Psoas muscle (tissue), 8 donors: Measurements from ENCODE around the gene SGCE. TPM values are rescaled to one million over a fixed set of nuclear protein-coding genes. Genes with fewer than 3 reads are reported as not detected.

ENCODE experiments used
- ATAC-seq, 4 donors: fragments of 200-7000 bp; cut with Tn5 transposase; one replicate each; pipeline ENCODE4 v1.9.1; 2020; ENCODE audit warnings: moderate library complexity in 3 of 4, mild to moderate bottlenecking in 2 of 4
- DNase-seq, 2 donors: peaks; one replicate each; pipeline ENCODE4 v3.0.0-alpha.2; 2020
- H3K27ac ChIP-seq: fragments of 200-600 bp; one replicate; pipeline ENCODE4 v1.8.0; 2022
- H3K27me3 ChIP-seq, 3 donors: fragments of 200-600 bp in 1 of 3; one replicate each; pipeline versions ENCODE4 v1.6.1 to v1.8.0; 2013 to 2022; ENCODE audit warnings: low read length in 2 of 3, mild to moderate bottlenecking in 2 of 3, moderate library complexity in 1 of 3; ENCODE audit not compliant: insufficient read depth in 3 of 3
- H3K36me3 ChIP-seq, 2 donors: fragments of 200-600 bp in 1 of 2; one replicate each; pipeline versions ENCODE4 v1.6.1 to v1.8.0; 2013 to 2022; ENCODE audit warnings: low read depth in 1 of 2, mild to moderate bottlenecking in 1 of 2, moderate library complexity in 1 of 2; ENCODE audit not compliant: insufficient read depth in 1 of 2
- H3K4me1 ChIP-seq: fragments of 200-600 bp; one replicate; pipeline ENCODE4 v1.8.0; 2022
- H3K4me3 ChIP-seq: fragments of 200-600 bp; one replicate; pipeline ENCODE4 v1.8.0; 2022; ENCODE audit warnings: mild to moderate bottlenecking
- H3K9me3 ChIP-seq: fragments of 200-600 bp; one replicate; pipeline ENCODE4 v1.8.0; 2022
- WGBS, 3 donors: extraction: QIAGEN DNeasy Blood & Tissue Kit; methylation state at CpG; one replicate each; pipeline versions ENCODE4 v1.1.6 to v1.1.7; 2013; 5-methylcytosine and 5-hydroxymethylcytosine counted together
- intact Hi-C, 2 donors: fragments of 100-400 bp; cut with DNase I; formaldehyde crosslinking; loops; one replicate each; pipeline versions ENCODE4 v1.11.0 to v1.14.2; 2022
- polyA plus RNA-seq, 3 donors: library from polyadenylated mRNA; stranded (reverse); fragments of 200-250 nt; gene quantifications; one replicate each; pipeline ENCODE4 v1.2.3, GENCODE V29; 2013
- total RNA-seq, 4 donors: library from RNA; stranded (reverse); fragmentation: NEBNext Ultra II Directional in 2 of 4; extraction: Animal tissue kit (Norgen Biotek cat#: 25700) in 2 of 4; gene quantifications; one replicate each; pipeline versions ENCODE4 v1.2.1 to v1.2.4, GENCODE V29; 2021 to 2023
- TF ChIP-seq, protein P1 (sequence below): fragments of 200-600 bp; IDR thresholded peaks from one replicate; pipeline ENCODE4 v1.8.0; 2022; ENCODE audit warnings: antibody characterized with exemption
- donor health status: healthy with polysubstance abuse.
- donor health status: DM: no; HTN: no; CAD: no; lungs with moderate emphysema.
- donor health status: Bipolar disorder and iron deficiency.
- donor health status: healthy.
- donor health status: DM: yes; HTN: yes; CAD: no.
- donor health status: DM: no; HTN: no; CAD: no.
- donor health status: DM: no; HTN: no; CAD: no.
- donor health status: DM: yes; HTN: yes; CAD: no.

SGCE gene
- total and polyA plus RNA-seq, 7 donors, result 3.9 to 13.0 (median 6.1) TPM

DNA sequence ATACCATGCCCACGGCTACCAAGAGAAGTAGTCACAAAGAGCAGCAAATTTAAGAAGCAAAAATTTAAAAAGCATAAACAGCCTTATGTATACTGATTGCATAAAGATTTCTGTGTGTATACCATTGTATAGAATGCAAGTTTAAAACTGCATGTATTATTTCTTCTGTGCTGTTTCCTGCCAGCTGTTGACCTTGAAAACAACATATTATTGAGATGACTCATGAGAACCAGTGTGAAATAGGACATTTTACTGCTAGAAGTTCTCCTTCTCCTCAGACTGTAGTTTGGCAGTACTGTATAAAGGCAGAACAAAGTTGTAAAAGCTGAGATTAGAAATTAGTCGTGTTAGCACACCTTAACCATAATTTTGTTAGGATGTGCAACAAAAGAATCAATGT lies 42.3 kb upstream of the SGCE start:
- H3K9me3 ChIP-seq, result no peaks in the 10 kb centered on the region
- intact Hi-C loops, result no loop called here
- WGBS, 3 donors, result 27 to 46% (median 28%) methylated on average over 2 of the region's 2 CpGs
- TF ChIP-seq, protein P1, sequence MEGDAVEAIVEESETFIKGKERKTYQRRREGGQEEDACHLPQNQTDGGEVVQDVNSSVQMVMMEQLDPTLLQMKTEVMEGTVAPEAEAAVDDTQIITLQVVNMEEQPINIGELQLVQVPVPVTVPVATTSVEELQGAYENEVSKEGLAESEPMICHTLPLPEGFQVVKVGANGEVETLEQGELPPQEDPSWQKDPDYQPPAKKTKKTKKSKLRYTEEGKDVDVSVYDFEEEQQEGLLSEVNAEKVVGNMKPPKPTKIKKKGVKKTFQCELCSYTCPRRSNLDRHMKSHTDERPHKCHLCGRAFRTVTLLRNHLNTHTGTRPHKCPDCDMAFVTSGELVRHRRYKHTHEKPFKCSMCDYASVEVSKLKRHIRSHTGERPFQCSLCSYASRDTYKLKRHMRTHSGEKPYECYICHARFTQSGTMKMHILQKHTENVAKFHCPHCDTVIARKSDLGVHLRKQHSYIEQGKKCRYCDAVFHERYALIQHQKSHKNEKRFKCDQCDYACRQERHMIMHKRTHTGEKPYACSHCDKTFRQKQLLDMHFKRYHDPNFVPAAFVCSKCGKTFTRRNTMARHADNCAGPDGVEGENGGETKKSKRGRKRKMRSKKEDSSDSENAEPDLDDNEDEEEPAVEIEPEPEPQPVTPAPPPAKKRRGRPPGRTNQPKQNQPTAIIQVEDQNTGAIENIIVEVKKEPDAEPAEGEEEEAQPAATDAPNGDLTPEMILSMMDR, result no peak
- ATAC-seq, result peak in 1 of 4 donors; percentile 58
- no peaks in the 10 kb centered on the region for H3K27me3 ChIP-seq
- H3K4me3 ChIP-seq, result no peak overlapping the region
- no peaks in the 10 kb centered on the region for H3K4me1 ChIP-seq
- DNase-seq, result no peak
- H3K27ac ChIP-seq, result no peak overlapping the region
- no peaks in the 10 kb centered on the region for H3K36me3 ChIP-seq

DNA sequence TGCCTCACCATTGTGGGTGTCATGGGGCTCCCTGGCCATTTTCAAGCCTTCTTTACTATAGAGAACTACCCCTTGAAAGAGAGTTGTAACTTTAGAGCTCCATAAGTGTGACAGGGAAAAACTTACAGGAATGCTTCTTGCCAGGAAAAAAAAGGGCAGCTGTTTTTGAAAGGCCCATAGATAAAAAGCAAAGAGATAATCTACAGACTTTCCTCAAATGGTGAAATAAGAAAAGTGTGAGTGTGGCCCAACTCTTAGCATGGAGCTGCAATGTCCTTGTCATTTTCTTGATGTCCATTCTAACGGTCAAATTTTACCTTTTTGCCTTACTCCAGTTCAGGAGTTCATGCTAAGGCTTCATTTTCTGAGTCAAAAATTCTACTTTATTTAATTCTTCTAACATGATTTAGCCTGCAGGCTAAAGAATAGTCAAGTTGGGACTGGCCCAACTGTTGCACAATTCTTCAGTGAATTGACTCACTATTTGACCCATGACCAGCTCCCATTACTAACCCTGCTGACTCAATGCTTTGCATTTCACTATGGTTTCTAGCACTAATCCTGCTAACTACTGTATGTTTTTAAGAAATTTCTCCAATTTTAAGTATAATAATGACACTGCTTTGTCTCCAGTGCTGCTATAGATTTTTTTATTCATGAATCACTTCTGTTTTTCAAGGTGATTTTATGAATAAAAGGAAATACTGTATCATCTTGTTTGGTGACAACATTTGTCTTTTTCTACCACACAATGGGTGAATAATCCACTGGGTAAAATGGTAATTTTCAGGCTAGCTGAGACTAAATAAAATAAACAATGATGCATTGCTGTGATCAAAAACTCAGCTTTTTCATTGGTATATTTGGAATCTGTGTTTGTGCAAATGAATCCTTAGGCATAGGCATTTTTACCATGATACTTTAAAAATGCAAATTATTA lies 41.4 kb upstream of the SGCE start:
- ATAC-seq, result peak; percentile 72 to 86 (median 75)
- Histone ChIP-seq H3K4me3 (no peak overlapping the region), H3K27ac (no peak overlapping the region), H3K9me3 (no peaks in the 10 kb centered on the region), H3K27me3 (no peaks in the 10 kb centered on the region), H3K36me3 (no peaks in the 10 kb centered on the region), H3K4me1 (no peaks in the 10 kb centered on the region)
- TF ChIP-seq, protein P1, result no peak
- 32 to 66% (median 33%) methylated on average over 1 of the region's 1 CpG for WGBS, 3 donors
- intact Hi-C loops, result no loop called here
- DNase-seq, result peak in 1 of 2 donors; percentile 31

DNA sequence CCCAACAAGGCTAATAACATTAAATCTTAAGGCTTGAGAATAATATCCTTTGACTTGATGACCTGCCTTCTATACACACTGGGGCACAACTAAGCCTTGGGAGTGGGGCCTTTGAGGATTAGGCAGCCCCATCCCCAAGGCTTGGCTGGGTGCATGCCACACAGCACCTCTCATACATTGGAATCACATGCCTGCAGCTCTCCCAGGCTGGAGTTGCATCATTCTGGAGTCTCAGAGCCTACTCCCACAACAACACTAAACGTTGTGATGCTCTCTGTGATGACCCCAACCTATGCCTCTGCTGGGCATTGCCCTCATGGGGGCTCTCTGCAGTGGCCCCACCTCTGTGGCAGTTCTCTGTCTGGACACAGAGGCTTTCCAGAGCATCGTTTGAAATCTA lies 31.9 kb upstream of the SGCE start:
- DNase-seq (no peak), ATAC-seq (no peak)
- Histone ChIP-seq H3K27me3 (no peaks in the 10 kb centered on the region), H3K4me3 (no peak overlapping the region), H3K27ac (no peak overlapping the region), H3K9me3 (no peaks in the 10 kb centered on the region), H3K4me1 (no peaks in the 10 kb centered on the region), H3K36me3 (no peaks in the 10 kb centered on the region)
- TF ChIP-seq, protein P1, result no peak
- intact Hi-C loops, result no loop called here
- WGBS, 3 donors, result 60 to 82% (median 61%) methylated on average over 2 of the region's 2 CpGs

DNA sequence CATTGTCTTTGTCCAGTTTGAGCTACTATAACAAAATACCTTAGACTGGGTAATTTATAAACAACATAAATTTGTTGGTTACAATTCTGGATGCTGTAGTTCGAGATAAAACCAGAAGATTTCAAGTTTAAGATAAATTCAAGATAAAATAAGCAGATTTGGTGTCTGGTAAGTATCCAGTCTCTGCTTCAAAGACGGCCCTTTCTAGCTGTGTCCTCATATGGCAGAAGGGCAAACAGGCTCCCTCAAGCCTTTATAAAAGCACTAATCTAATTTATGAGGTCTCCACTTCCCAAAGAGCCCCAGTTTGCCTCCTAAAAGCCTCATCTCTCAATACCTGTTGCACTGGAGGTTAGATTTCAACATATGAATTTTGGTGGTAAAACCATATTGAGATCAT lies 31.1 kb upstream of the SGCE start:
- DNase-seq (no peak), ATAC-seq (no peak)
- H3K4me3 ChIP-seq, result no peak overlapping the region
- TF ChIP-seq, protein P1, result no peak
- no peaks in the 10 kb centered on the region for H3K27me3 ChIP-seq
- intact Hi-C loops, result no loop called here
- H3K9me3 ChIP-seq, result no peaks in the 10 kb centered on the region
- no peak overlapping the region for H3K27ac ChIP-seq
- H3K36me3 ChIP-seq, result no peaks in the 10 kb centered on the region
- no peaks in the 10 kb centered on the region for H3K4me1 ChIP-seq
- 86 to 91% (median 89%) methylated on average over 2 of the region's 2 CpGs for WGBS, 3 donors
